Urinary bladder (tissue), 4 donors: ENCODE results near the gene ADK. TPM values are rescaled to one million over a fixed set of nuclear protein-coding genes. Genes with fewer than 3 reads are reported as not detected.

Experiments
- DNase-seq: peaks from one replicate; pipeline ENCODE4 v3.0.0-alpha.2; 2015; ENCODE audit errors: extremely low spot score
- H3K27ac ChIP-seq: one replicate; pipeline ENCODE4 v1.5.1; 2013; ENCODE audit warnings: low read depth, mild to moderate bottlenecking, moderate library complexity
- H3K36me3 ChIP-seq: one replicate; pipeline ENCODE4 v1.6.1; 2013; ENCODE audit warnings: mild to moderate bottlenecking, moderate library complexity; ENCODE audit not compliant: insufficient read depth
- H3K4me1 ChIP-seq: one replicate; pipeline ENCODE4 v1.6.1; 2013; ENCODE audit warnings: mild to moderate bottlenecking, moderate library complexity; ENCODE audit not compliant: insufficient read depth
- H3K4me3 ChIP-seq: one replicate; pipeline ENCODE4 v1.5.1; 2013; ENCODE audit warnings: low read depth, low read length
- WGBS: extraction: QIAGEN DNeasy Blood & Tissue Kit; methylation state at CpG from one replicate; pipeline ENCODE4 v1.1.7; 2013; 5-methylcytosine and 5-hydroxymethylcytosine counted together
- polyA plus RNA-seq: library from polyadenylated mRNA; stranded (reverse); fragments of 200-250 nt; gene quantifications from one replicate; pipeline ENCODE4 v1.2.3, GENCODE V29; 2013
- total RNA-seq: library from RNA; depleted of rRNA; stranded (reverse); fragments of >200 nt; gene quantifications from one replicate; pipeline ENCODE4 v1.2.3, GENCODE V29; 2014
- donor health status: healthy with polysubstance abuse.
- donor health status: healthy.

Gene ADK
- total and polyA plus RNA-seq, 2 donors, result 14.2 to 42.8 TPM

GRCh38 chr10:74363727-74364126 is 212.7 kb downstream of the ADK start:
- Histone ChIP-seq H3K27ac (no peak overlapping the region), H3K4me1 (no peaks in the 10 kb centered on the region), H3K36me3 (no peaks in the 10 kb centered on the region), H3K4me3 (no peak overlapping the region)
- 100% methylated on average over 2 of the region's 2 CpGs for WGBS
- DNase-seq, result no peak

- 92% methylated on average over 3 of the region's 3 CpGs for WGBS
- H3K4me3 ChIP-seq, result no peak overlapping the region
- no peak overlapping the region for H3K27ac ChIP-seq
- H3K4me1 ChIP-seq, result no peaks in the 10 kb centered on the region
- no peaks in the 10 kb centered on the region for H3K36me3 ChIP-seq
- no peak for DNase-seq
These were observed 214.1 kb downstream of the ADK start for GRCh38 chr10:74365109-74365508.

- Histone ChIP-seq H3K27ac (no peak overlapping the region), H3K36me3 (no peaks in the 10 kb centered on the region), H3K4me1 (no peaks in the 10 kb centered on the region), H3K4me3 (no peak overlapping the region)
- WGBS, result 93% methylated on average over 7 of the region's 7 CpGs
- no peak for DNase-seq
These were observed 220.7 kb downstream of the ADK start for GRCh38 chr10:74371696-74372095.

- no peak for DNase-seq
- Histone ChIP-seq H3K4me1 (no peaks in the 10 kb centered on the region), H3K36me3 (no peaks in the 10 kb centered on the region), H3K27ac (no peak overlapping the region), H3K4me3 (no peak overlapping the region)
- WGBS, result 99% methylated on average over 1 of the region's 1 CpG
These were observed 222.0 kb downstream of the ADK start for GRCh38 chr10:74373059-74373458.

- Histone ChIP-seq H3K4me3 (no peak overlapping the region), H3K4me1 (no peaks in the 10 kb centered on the region), H3K27ac (no peak overlapping the region), H3K36me3 (no peaks in the 10 kb centered on the region)
- DNase-seq, result no peak
- WGBS, result 92% methylated on average over 5 of the region's 5 CpGs
These were observed 226.5 kb downstream of the ADK start for GRCh38 chr10:74377476-74377875.

GRCh38 chr10:74379474-74379873 is 228.5 kb downstream of the ADK start:
- Histone ChIP-seq H3K36me3 (no peaks in the 10 kb centered on the region), H3K4me3 (no peak overlapping the region), H3K27ac (no peak overlapping the region), H3K4me1 (no peaks in the 10 kb centered on the region)
- no peak for DNase-seq
- 95% methylated on average over 3 of the region's 3 CpGs for WGBS

- H3K27ac ChIP-seq, result no peak overlapping the region
- no peaks in the 10 kb centered on the region for H3K36me3 ChIP-seq
- 100% methylated on average over 1 of the region's 1 CpG for WGBS
- no peaks in the 10 kb centered on the region for H3K4me1 ChIP-seq
- no peak overlapping the region for H3K4me3 ChIP-seq
- no peak for DNase-seq
These were observed 229.8 kb downstream of the ADK start for GRCh38 chr10:74380795-74381194.

GRCh38 chr10:74381291-74381853 is 230.4 kb downstream of the ADK start:
- WGBS, result 68% methylated on average over 2 of the region's 2 CpGs
- DNase-seq, result no peak
- Histone ChIP-seq H3K4me1 (no peaks in the 10 kb centered on the region), H3K4me3 (no peak overlapping the region), H3K27ac (no peak overlapping the region), H3K36me3 (no peaks in the 10 kb centered on the region)

GRCh38 chr10:74382663-74383062 is 231.6 kb downstream of the ADK start:
- H3K4me3 ChIP-seq, result no peak overlapping the region

GRCh38 chr10:74383642-74384041 is 232.6 kb downstream of the ADK start:
- Histone ChIP-seq H3K27ac (no peak overlapping the region), H3K4me3 (no peak overlapping the region), H3K4me1 (no peaks in the 10 kb centered on the region), H3K36me3 (no peaks in the 10 kb centered on the region)
- no peak for DNase-seq

More at GRCh38 chr10:74382663-74383062, 231.6 kb downstream of the ADK start:
- no peak overlapping the region for H3K27ac ChIP-seq
- no peaks in the 10 kb centered on the region for H3K36me3 ChIP-seq
- 83% methylated on average over 1 of the region's 1 CpG for WGBS
- no peaks in the 10 kb centered on the region for H3K4me1 ChIP-seq
- no peak for DNase-seq

GRCh38 chr10:74384615-74385183 is 233.7 kb downstream of the ADK start:
- H3K27ac ChIP-seq, result no peak overlapping the region
- 95% methylated on average over 3 of the region's 3 CpGs for WGBS
- H3K36me3 ChIP-seq, result no peaks in the 10 kb centered on the region
- H3K4me1 ChIP-seq, result no peaks in the 10 kb centered on the region
- H3K4me3 ChIP-seq, result no peak overlapping the region
- DNase-seq, result no peak

- no peaks in the 10 kb centered on the region for H3K36me3 ChIP-seq
- no peak for DNase-seq
- no peaks in the 10 kb centered on the region for H3K4me1 ChIP-seq
- no peak overlapping the region for H3K4me3 ChIP-seq
- H3K27ac ChIP-seq, result no peak overlapping the region
These were observed 237.8 kb downstream of the ADK start for GRCh38 chr10:74388801-74389200.

- no peaks in the 10 kb centered on the region for H3K4me1 ChIP-seq
- 71% methylated on average over 1 of the region's 1 CpG for WGBS
- H3K27ac ChIP-seq, result no peak overlapping the region
- no peak overlapping the region for H3K4me3 ChIP-seq
- H3K36me3 ChIP-seq, result no peaks in the 10 kb centered on the region
- no peak for DNase-seq
These were observed 240.8 kb downstream of the ADK start for GRCh38 chr10:74391786-74392185.

GRCh38 chr10:74394416-74394969 is 243.5 kb downstream of the ADK start:
- Histone ChIP-seq H3K4me3 (no peak overlapping the region), H3K4me1 (no peaks in the 10 kb centered on the region), H3K27ac (no peak overlapping the region), H3K36me3 (no peaks in the 10 kb centered on the region)
- WGBS, result 93% methylated on average over 3 of the region's 3 CpGs
- no peak for DNase-seq
